ENCODE measurements around the gene DPAGT1. TPM values are rescaled to one million over a fixed set of nuclear protein-coding genes. Genes with fewer than 3 reads are reported as not detected.
A peak's percentile ranks its signal among the peaks of the same experiment; 100 is the strongest.

Gene DPAGT1
- total RNA-seq, 1 experiment from 2014 or later, result 45.1 TPM

- H3K4me2 ChIP-seq (ENCODE audit: low read length), result peak overlapping the region; percentile 87
- H3K27ac ChIP-seq (ENCODE audit: low read depth, low read length), result peak overlapping the region; percentile 40
- no peak for ATAC-seq
- peaks cover under 1 to 5% of the 10 kb centered on the region in 2 experiments; a peak in 2 of 4 replicates for H3K36me3 ChIP-seq (ENCODE audit: control insufficient read depth in 1 of 2, insufficient read depth in 2 of 2, low read length in 2 of 2)
- peaks cover 25% of the 10 kb centered on the region for H3K79me2 ChIP-seq (ENCODE audit: insufficient read depth, low read length)
- TSS peak; percentile 94 for BruUV-seq (replicated peaks)
- H3K9ac ChIP-seq (ENCODE audit: low read length), result peak overlapping the region; percentile 70
- H3K9me2 ChIP-seq (ENCODE audit: insufficient read depth), result no peaks in the 10 kb centered on the region
- RAD21 ChIA-PET (ENCODE audit: low non-redundant PET in 1 of 2, low total read pairs in 2 of 2, uncharacterized antibody in 2 of 2, unreplicated experiment in 2 of 2), result no interaction called here
- H3K27me3 ChIP-seq (ENCODE audit: insufficient read depth, low read length), result no peaks in the 10 kb centered on the region
- H3K4me3 ChIP-seq (replicated peaks in 1 of 2; ENCODE audit: low read depth in 1 of 2, low read length in 2 of 2), result peak overlapping the region; percentile 43 to 99
- CTCF ChIA-PET, result interaction anchor here (1.6 to 1.9 kb wide), 2 partner anchors 48 to 217 kb away, joined by 3 to 6 read pairs; partner anchors contain the start of gene NLRX1
- peak overlapping the region; percentile 75 for H2AFZ ChIP-seq (ENCODE audit: low read depth, low read length, poor library complexity, severe bottlenecking)
- no peak for DNase-seq (ENCODE audit: low read depth, low spot score)
- peak; percentile 30; the same call in 1 of the 2 replicates for TF ChIP-seq SP1 (IDR thresholded peaks at IDR 0.05; ENCODE audit: low read depth)
- TF ChIP-seq ATF3 (IDR thresholded peaks at IDR 0.05), result no peak
- TF ChIP-seq EZH2phosphoT487 (IDR thresholded peaks at IDR 0.05; ENCODE audit: borderline replicate concordance), result no peak
- intact Hi-C loops (cut with micrococcal nuclease), result no loop called here
- POLR2A ChIA-PET, result interaction anchor here (0.9 to 2.5 kb wide), 5 partner anchors 9 to 36 kb away, joined by 3 to 14 read pairs (median 7); partner anchors contain the start of gene HMBS
- no peaks in the 10 kb centered on the region for H3K9me3 ChIP-seq (ENCODE audit: control insufficient read depth in 1 of 2, insufficient read depth in 1 of 2, low read depth in 1 of 2, low read length in 2 of 2)
- no peaks in the 10 kb centered on the region for H4K20me1 ChIP-seq (ENCODE audit: insufficient read depth)
- H3K4me1 ChIP-seq (ENCODE audit: control insufficient read depth in 1 of 2, insufficient read depth in 2 of 2, low read length in 2 of 2), result peaks cover 13 to 24% of the 10 kb centered on the region in 2 experiments
Observed at GRCh38 chr11:119120639-119121007, 19.0 kb upstream of the DPAGT1 start.

- ChIA-PET CTCF (no interaction called here), RAD21 (ENCODE audit: low non-redundant PET in 1 of 2, low total read pairs in 2 of 2, uncharacterized antibody in 2 of 2, unreplicated experiment in 2 of 2) (no interaction called here), POLR2A (interaction anchor here (1.1 kb wide), 1 partner anchor 23 kb away, joined by 3 read pairs; no protein-coding TSS in a partner anchor)
- intact Hi-C loops (cut with micrococcal nuclease), result no loop called here
- TF ChIP-seq CTCF (IDR thresholded peaks at IDR 0.05 in 2 of 3, conservative IDR thresholded peaks at IDR 0.05 in 1 of 3; ENCODE audit: borderline replicate concordance in 1 of 3, insufficient read depth in 1 of 3, low read depth in 2 of 3, low read length in 2 of 3), result no peak
- no peak for TF ChIP-seq YY1 (IDR thresholded peaks at IDR 0.05; ENCODE audit: extremely low read depth, insufficient replicate concordance, low read depth, low read length)
- TF ChIP-seq SIN3A (IDR thresholded peaks at IDR 0.05; ENCODE audit: low read depth), result no peak
- Histone ChIP-seq H3K4me2 (ENCODE audit: low read length) (no peak overlapping the region), H3K9me2 (ENCODE audit: insufficient read depth) (no peaks in the 10 kb centered on the region), H3K4me3 (replicated peaks in 1 of 2; ENCODE audit: low read depth in 1 of 2, low read length in 2 of 2) (no peak overlapping the region), H3K9me3 (ENCODE audit: control insufficient read depth in 1 of 2, insufficient read depth in 1 of 2, low read depth in 1 of 2, low read length in 2 of 2) (no peaks in the 10 kb centered on the region), H2AFZ (ENCODE audit: low read depth, low read length, poor library complexity, severe bottlenecking) (no peak overlapping the region), H4K20me1 (ENCODE audit: insufficient read depth) (no peaks in the 10 kb centered on the region), H3K79me2 (ENCODE audit: insufficient read depth, low read length) (peaks cover 24% of the 10 kb centered on the region), H3K27me3 (ENCODE audit: insufficient read depth, low read length) (no peaks in the 10 kb centered on the region), H3K36me3 (ENCODE audit: control insufficient read depth in 1 of 2, insufficient read depth in 2 of 2, low read length in 2 of 2) (peaks cover 9 to 11% of the 10 kb centered on the region in 2 experiments; a peak in 2 of 4 replicates), H3K4me1 (ENCODE audit: control insufficient read depth in 1 of 2, insufficient read depth in 2 of 2, low read length in 2 of 2) (peaks cover 9 to 18% of the 10 kb centered on the region in 2 experiments), H3K27ac (ENCODE audit: low read depth, low read length) (no peak overlapping the region), H3K9ac (ENCODE audit: low read length) (no peak overlapping the region)
- no TSS peak for BruUV-seq (replicated peaks)
- ATAC-seq (no peak), DNase-seq (ENCODE audit: low read depth, low spot score) (no peak)
Observed at GRCh38 chr11:119118946-119119345, 17.3 kb upstream of the DPAGT1 start.
